Natural killer cell (primary cell): ENCODE data around the gene DHX57. TPM values are rescaled to one million over a fixed set of nuclear protein-coding genes. Genes with fewer than 3 reads are reported as not detected.

ENCODE experiments used
- ATAC-seq, 3 donors: fragments of 150-1000 bp in 2 of 3; fragments of 200-7000 bp in 1 of 3; cut with Tn5 transposase; 1 replicate in 1 of 3; 2 replicates in 2 of 3; pipeline ENCODE4 v1.10.0; 2021; ENCODE audit warnings: mild to moderate bottlenecking in 2 of 3, moderate library complexity in 2 of 3
- DNase-seq, 2 donors: peaks; one replicate each; pipeline versions ENCODE4 v3.0.0 to v3.0.0-alpha.2; 2013 to 2021; ENCODE audit warnings: mixed read lengths in 1 of 2
- H3K27ac ChIP-seq: one replicate; pipeline ENCODE4 v1.5.1; 2013; ENCODE audit warnings: mild to moderate bottlenecking, low read length
- H3K27me3 ChIP-seq: one replicate; pipeline ENCODE4 v1.6.1; 2013; ENCODE audit warnings: low read length; ENCODE audit not compliant: control insufficient read depth, insufficient read depth
- H3K36me3 ChIP-seq: one replicate; pipeline ENCODE4 v1.6.1; 2013; ENCODE audit warnings: low read length; ENCODE audit not compliant: control insufficient read depth, insufficient read depth
- H3K4me1 ChIP-seq: one replicate; pipeline ENCODE4 v1.6.1; 2013; ENCODE audit warnings: low read length; ENCODE audit not compliant: control insufficient read depth, insufficient read depth
- H3K4me3 ChIP-seq: one replicate; pipeline ENCODE4 v1.5.1; 2013; ENCODE audit warnings: low read length
- H3K9me3 ChIP-seq: one replicate; pipeline ENCODE4 v1.6.1; 2013; ENCODE audit warnings: low read length; ENCODE audit not compliant: control insufficient read depth, insufficient read depth
- H3K27ac Mint-ChIP-seq, 2 donors: one replicate each; pipeline ENCODE4 v1.8.0; 2022; ENCODE audit warnings: mild to moderate bottlenecking in 2 of 2, mixed read lengths in 2 of 2, moderate library complexity in 1 of 2
- H3K27me3 Mint-ChIP-seq, 2 donors: one replicate each; pipeline ENCODE4 v1.8.0; 2022; ENCODE audit warnings: low read depth in 2 of 2, mixed read lengths in 2 of 2
- H3K36me3 Mint-ChIP-seq: one replicate; pipeline ENCODE4 v1.8.0; 2022; ENCODE audit warnings: mixed read lengths
- H3K4me1 Mint-ChIP-seq, 2 donors: one replicate each; pipeline ENCODE4 v1.8.0; 2022; ENCODE audit warnings: mixed read lengths in 2 of 2
- H3K4me3 Mint-ChIP-seq: one replicate; pipeline ENCODE4 v1.8.0; 2022; ENCODE audit warnings: mild to moderate bottlenecking, moderate library complexity, mixed read lengths
- H3K9me3 Mint-ChIP-seq, 2 donors: one replicate each; pipeline ENCODE4 v1.8.0; 2022; ENCODE audit warnings: mixed read lengths in 2 of 2
- CTCF ChIP-seq: fragments of 200-600 bp; IDR thresholded peaks from one replicate; pipeline ENCODE4 v1.8.0; 2022; ENCODE audit warnings: antibody characterized with exemption
- WGBS: methylation state at CpG from one replicate; pipeline ENCODE4 v1.1.7; 2013; ENCODE audit warnings: missing lambda C conversion rate; ENCODE audit not compliant: insufficient coverage; 5-methylcytosine and 5-hydroxymethylcytosine counted together
- intact Hi-C: fragments of 100-400 bp; cut with micrococcal nuclease; formaldehyde crosslinking; loops from one replicate; pipeline ENCODE4 v1.14.2; 2022
- total RNA-seq, 4 donors: library from RNA; stranded (reverse); fragments of 120-200 nt in 1 of 4; gene quantifications; one replicate each; pipeline versions ENCODE4 v1.2.3 to v1.2.4, GENCODE V29; 2013 to 2022

The DHX57 gene
- total RNA-seq, result 10 to 100 TPM; 12.8 to 21.9 (median 18.5) TPM
- total RNA-seq (2013), result 26.5 TPM

GRCh38 chr2:38875576-38876367, at the start of gene DHX57, which contains the start of gene MORN2:
TSS of gene DHX57 (minus strand) at chr2:38875934. CDS start at chr2:38868405, 7,529 bp downstream.
TSS of gene MORN2 (plus strand) at chr2:38875976.
- DNase-seq (peak; percentile 77 to 86), ATAC-seq (peak; percentile 97)
- Histone ChIP-seq H3K36me3 (no peaks in the 10 kb centered on the region), H3K9me3 (no peaks in the 10 kb centered on the region), H3K4me1 (peaks cover 7% of the 10 kb centered on the region), H3K4me3 (peak within 1 kb of the TSS; percentile 79), H3K27me3 (no peaks in the 10 kb centered on the region), H3K27ac (peak within 1 kb of the TSS; percentile 32)
- intact Hi-C loops, result no loop called here
- Mint-ChIP-seq H3K27ac (peak within 1 kb of the TSS; percentile 85 to 98), H3K27me3 (no peaks in the 10 kb centered on the region), H3K9me3 (no peaks in the 10 kb centered on the region), H3K4me1 (peaks cover 20 to 27% of the 10 kb centered on the region in 2 donors), H3K4me3 (peak within 1 kb of the TSS; percentile 95), H3K36me3 (no peaks in the 10 kb centered on the region)
- WGBS, result 2% methylated on average over 52 of the region's 52 CpGs
- no peak for TF ChIP-seq CTCF

- H3K27ac ChIP-seq, result no peak overlapping the region
- H3K9me3 ChIP-seq, result no peaks in the 10 kb centered on the region
- no peak for DNase-seq
- no peak for ATAC-seq
- no peak overlapping the region for H3K4me3 ChIP-seq
- Mint-ChIP-seq H3K4me3 (no peak overlapping the region), H3K9me3 (no peaks in the 10 kb centered on the region), H3K4me1 (no peaks in the 10 kb centered on the region), H3K27ac (no peak overlapping the region), H3K27me3 (peaks cover 8 to 28% of the 10 kb centered on the region in 2 donors), H3K36me3 (no peaks in the 10 kb centered on the region)
- intact Hi-C loops, result no loop called here
- peaks cover 4% of the 10 kb centered on the region for H3K27me3 ChIP-seq
- no peak for TF ChIP-seq CTCF
- WGBS, result no CpG with 5 or more reads among the region's 2 CpGs
- no peaks in the 10 kb centered on the region for H3K4me1 ChIP-seq
- no peaks in the 10 kb centered on the region for H3K36me3 ChIP-seq
These were observed 47.2 kb upstream of the DHX57 start for GRCh38 chr2:38922902-38923301.

GRCh38 chr2:38922389-38922788, 46.7 kb upstream of the DHX57 start:
- no peak for ATAC-seq
- Histone ChIP-seq H3K27ac (no peak overlapping the region), H3K4me1 (no peaks in the 10 kb centered on the region), H3K9me3 (no peaks in the 10 kb centered on the region), H3K4me3 (no peak overlapping the region), H3K27me3 (peaks cover 4% of the 10 kb centered on the region), H3K36me3 (no peaks in the 10 kb centered on the region)
- Mint-ChIP-seq H3K36me3 (no peaks in the 10 kb centered on the region), H3K4me1 (no peaks in the 10 kb centered on the region), H3K27ac (no peak overlapping the region), H3K27me3 (peaks cover 11 to 28% of the 10 kb centered on the region in 2 donors), H3K9me3 (no peaks in the 10 kb centered on the region), H3K4me3 (no peak overlapping the region)
- DNase-seq, result no peak
- no peak for TF ChIP-seq CTCF
- WGBS, result 88% methylated on average over 2 of the region's 4 CpGs
- intact Hi-C loops, result no loop called here
